ENCODE measurements around the gene RNU6-9. TPM values are rescaled to one million over a fixed set of nuclear protein-coding genes. Genes with fewer than 3 reads are reported as not detected.
A peak's percentile ranks its signal among the peaks of the same experiment; 100 is the strongest.

Gene RNU6-9
- total and polyA plus RNA-seq, 2 of the 13 experiments (the other 11 are each of a cell fraction or from before 2014, with no cell fraction given), result under 0.01 TPM; not detected in 1

GRCh38 chr19:924553-925086, 31.3 kb downstream of the RNU6-9 start (continued):
- TF ChIP-seq ZNF280B (CRISPR knock-in tag; IDR thresholded peaks at IDR 0.05; ENCODE audit: borderline replicate concordance), result no peak
- TF ChIP-seq ZNF580 (CRISPR knock-in tag; IDR thresholded peaks at IDR 0.05; ENCODE audit: borderline replicate concordance, low read depth), result no peak
- no peak for TF ChIP-seq SP1 (IDR thresholded peaks at IDR 0.05)
- no peak for TF ChIP-seq SP1 (CRISPR knock-in tag; IDR thresholded peaks at IDR 0.05)
- no peak for TF ChIP-seq CENPBD1 (CRISPR knock-in tag; IDR thresholded peaks at IDR 0.05; ENCODE audit: borderline replicate concordance, low read depth)
- TF ChIP-seq THRA (CRISPR knock-in tag; IDR thresholded peaks at IDR 0.05; ENCODE audit: borderline replicate concordance), result 0 out of 2 replicates have a peak, but pooled peaks have one; percentile 15
- no peak for TF ChIP-seq ZNF34 (CRISPR knock-in tag; IDR thresholded peaks at IDR 0.05; ENCODE audit: borderline replicate concordance)
- no peak for TF ChIP-seq MTF2 (CRISPR knock-in tag; IDR thresholded peaks at IDR 0.05; ENCODE audit: borderline replicate concordance)
- 0 out of 2 replicates have a peak, but pooled peaks have one; percentile 60 for TF ChIP-seq ZNF460 (CRISPR knock-in tag; IDR thresholded peaks at IDR 0.05; ENCODE audit: borderline replicate concordance)
- 0 out of 2 replicates have a peak, but pooled peaks have one; percentile 26 for TF ChIP-seq ZNF552 (CRISPR knock-in tag; IDR thresholded peaks at IDR 0.05; ENCODE audit: borderline replicate concordance)
- TF ChIP-seq HIC2 (CRISPR knock-in tag; IDR thresholded peaks at IDR 0.05; ENCODE audit: low read depth), result 0 out of 2 replicates have a peak, but pooled peaks have one; percentile 37
- TF ChIP-seq NR0B2 (CRISPR knock-in tag; IDR thresholded peaks at IDR 0.05), result no peak; the same call in 1 of the 2 replicates
- TF ChIP-seq ARID4A (CRISPR knock-in tag; IDR thresholded peaks at IDR 0.05; ENCODE audit: borderline replicate concordance), result no peak
- TF ChIP-seq FUBP1 (CRISPR knock-in tag; IDR thresholded peaks at IDR 0.05; ENCODE audit: borderline replicate concordance), result no peak

Data from HepG2 (cell line).